Suprapubic skin (tissue), 4 donors: ENCODE results near the gene FUT9. TPM values are rescaled to one million over a fixed set of nuclear protein-coding genes. Genes with fewer than 3 reads are reported as not detected.

Experiments
- DNase-seq, 2 donors: peaks; one replicate each; pipeline ENCODE4 v3.0.0-alpha.2; 2019; ENCODE audit warnings: low spot score in 2 of 2
- H3K27ac ChIP-seq: fragments of 200-600 bp; sonication (generic); one replicate; pipeline ENCODE4 v1.5.1; 2019
- H3K27me3 ChIP-seq: fragments of 200-600 bp; sonication (generic); one replicate; pipeline ENCODE4 v1.5.1; 2019
- H3K36me3 ChIP-seq: fragments of 200-600 bp; sonication (generic); one replicate; pipeline ENCODE4 v1.5.1; 2019
- H3K4me1 ChIP-seq: fragments of 200-600 bp; sonication (generic); one replicate; pipeline ENCODE4 v1.5.1; 2019
- H3K4me3 ChIP-seq: fragments of 200-600 bp; sonication (generic); one replicate; pipeline ENCODE4 v1.5.1; 2019; ENCODE audit warnings: mild to moderate bottlenecking
- H3K9me3 ChIP-seq: fragments of 200-600 bp; sonication (generic); one replicate; pipeline ENCODE4 v1.5.1; 2019
- EP300 ChIP-seq: sonication (generic); formaldehyde crosslinking; IDR thresholded peaks from one replicate; pipeline ENCODE4 v1.6.1; 2017; ENCODE audit warnings: antibody characterized with exemption
- POLR2A ChIP-seq, 2 donors: fragments of 450-650 bp; IDR thresholded peaks; one replicate each; pipeline ENCODE4 v1.6.1; 2017; ENCODE audit warnings: antibody characterized with exemption in 2 of 2, mild to moderate bottlenecking in 2 of 2, moderate library complexity in 2 of 2
- POLR2AphosphoS5 ChIP-seq, 3 donors: sonication (generic); formaldehyde crosslinking; IDR thresholded peaks; one replicate each; pipeline ENCODE4 v1.6.1; 2017; ENCODE audit warnings: antibody characterized with exemption in 3 of 3
- WGBS: methylation state at CpG from one replicate; pipeline ENCODE4 v1.1.5; 2018; 5-methylcytosine and 5-hydroxymethylcytosine counted together
- total RNA-seq, 4 donors: library from RNA; depleted of rRNA; stranded (reverse); fragments of >200 nt; gene quantifications; one replicate each; pipeline ENCODE4 v1.1.0, GENCODE V29; 2016
- TF ChIP-seq, protein P1 (sequence below), 2 donors: fragments of 200-600 bp in 1 of 2; fragments of 450-650 bp in 1 of 2; sonication (generic) in 1 of 2; IDR thresholded peaks; one replicate each; pipeline ENCODE4 v1.5.1; 2016 to 2019; ENCODE audit warnings: antibody characterized with exemption in 2 of 2, mild to moderate bottlenecking in 1 of 2, moderate library complexity in 1 of 2

Gene FUT9
- total RNA-seq, 4 donors from 2014 or later: 0.13 to 1.4 (median 0.43) TPM

DNA sequence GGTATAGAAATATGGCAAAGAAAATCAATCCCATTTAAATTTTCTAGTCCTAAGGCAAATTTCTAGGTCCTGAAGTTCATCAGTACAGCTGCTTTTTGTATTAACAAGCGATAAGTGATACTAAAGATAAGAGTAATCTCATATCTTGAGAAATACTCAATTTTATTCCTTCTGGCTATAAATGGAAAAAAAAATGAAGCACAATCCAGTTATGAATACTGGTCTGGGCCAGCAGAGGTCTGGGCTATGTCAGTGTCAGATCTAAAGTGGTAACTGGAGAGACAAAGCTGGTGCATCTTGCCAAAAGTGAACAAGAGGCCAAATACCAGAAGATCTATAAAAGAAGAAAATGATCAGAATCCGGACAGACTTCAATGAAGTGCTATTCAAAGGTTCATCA lies 126.4 kb downstream of the FUT9 start:
- WGBS: 53% methylated on average over 2 of the region's 2 CpGs
- H3K4me1 ChIP-seq: no peaks in the 10 kb centered on the region
- H3K27me3 ChIP-seq: no peaks in the 10 kb centered on the region
- H3K27ac ChIP-seq: no peak overlapping the region
- H3K9me3 ChIP-seq: no peaks in the 10 kb centered on the region
- H3K36me3 ChIP-seq: no peaks in the 10 kb centered on the region
- no peak overlapping the region for H3K4me3 ChIP-seq
- TF ChIP-seq EP300 (no peak), POLR2A (IDR thresholded peaks at IDR 0.05) (no peak)
- no peak for DNase-seq

DNA sequence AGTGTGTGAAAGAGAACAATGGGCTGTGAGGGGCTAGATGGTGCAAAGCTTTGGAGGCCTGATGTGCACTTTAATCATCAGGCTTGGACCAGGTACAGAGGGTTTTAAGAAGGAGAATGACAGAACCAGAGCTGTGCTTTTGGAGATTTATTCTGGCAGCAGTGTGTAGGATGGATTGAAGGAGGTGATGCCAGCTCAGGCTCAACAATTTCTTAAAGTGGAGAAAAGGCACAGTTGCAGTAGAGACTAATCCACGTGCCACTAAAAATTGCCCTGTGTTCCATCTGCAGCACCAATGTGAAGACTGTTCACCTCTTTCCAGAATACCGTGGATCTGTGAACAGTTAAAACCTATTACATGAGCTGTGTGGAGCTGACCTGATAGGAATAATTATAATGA lies 134.7 kb downstream of the FUT9 start:
- Histone ChIP-seq H3K27ac (no peak overlapping the region), H3K4me3 (no peak overlapping the region), H3K9me3 (no peaks in the 10 kb centered on the region), H3K4me1 (no peaks in the 10 kb centered on the region), H3K36me3 (no peaks in the 10 kb centered on the region), H3K27me3 (no peaks in the 10 kb centered on the region)
- no peak for DNase-seq
- TF ChIP-seq EP300 (no peak), POLR2A (IDR thresholded peaks at IDR 0.05) (no peak), POLR2AphosphoS5 (IDR thresholded peaks at IDR 0.05) (no peak)
- TF ChIP-seq, protein P1, sequence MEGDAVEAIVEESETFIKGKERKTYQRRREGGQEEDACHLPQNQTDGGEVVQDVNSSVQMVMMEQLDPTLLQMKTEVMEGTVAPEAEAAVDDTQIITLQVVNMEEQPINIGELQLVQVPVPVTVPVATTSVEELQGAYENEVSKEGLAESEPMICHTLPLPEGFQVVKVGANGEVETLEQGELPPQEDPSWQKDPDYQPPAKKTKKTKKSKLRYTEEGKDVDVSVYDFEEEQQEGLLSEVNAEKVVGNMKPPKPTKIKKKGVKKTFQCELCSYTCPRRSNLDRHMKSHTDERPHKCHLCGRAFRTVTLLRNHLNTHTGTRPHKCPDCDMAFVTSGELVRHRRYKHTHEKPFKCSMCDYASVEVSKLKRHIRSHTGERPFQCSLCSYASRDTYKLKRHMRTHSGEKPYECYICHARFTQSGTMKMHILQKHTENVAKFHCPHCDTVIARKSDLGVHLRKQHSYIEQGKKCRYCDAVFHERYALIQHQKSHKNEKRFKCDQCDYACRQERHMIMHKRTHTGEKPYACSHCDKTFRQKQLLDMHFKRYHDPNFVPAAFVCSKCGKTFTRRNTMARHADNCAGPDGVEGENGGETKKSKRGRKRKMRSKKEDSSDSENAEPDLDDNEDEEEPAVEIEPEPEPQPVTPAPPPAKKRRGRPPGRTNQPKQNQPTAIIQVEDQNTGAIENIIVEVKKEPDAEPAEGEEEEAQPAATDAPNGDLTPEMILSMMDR (IDR thresholded peaks at IDR 0.05): no peak
- 84% methylated on average over 2 of the region's 2 CpGs for WGBS

DNA sequence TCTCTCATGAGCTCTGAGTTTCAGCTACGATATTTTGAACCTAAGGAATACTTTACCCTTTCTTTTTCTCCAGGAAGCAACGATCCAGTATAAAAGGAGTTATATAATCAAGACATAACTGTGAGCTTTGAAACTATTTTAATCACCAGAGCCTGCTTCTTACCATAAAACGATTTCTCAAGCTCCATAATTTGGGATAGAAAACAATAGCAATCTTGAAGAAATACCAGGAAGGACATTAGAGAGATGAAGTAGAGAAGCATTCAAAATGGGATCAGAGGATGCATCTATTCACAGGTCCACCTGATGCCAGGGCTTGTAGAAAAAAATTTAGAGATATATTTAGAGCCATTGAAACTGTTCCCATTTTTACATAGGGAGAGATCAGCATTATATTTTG lies 135.9 kb downstream of the FUT9 start:
- TF ChIP-seq, protein P1 (IDR thresholded peaks at IDR 0.05): no peak
- TF ChIP-seq EP300 (no peak), POLR2AphosphoS5 (IDR thresholded peaks at IDR 0.05) (no peak)
- Histone ChIP-seq H3K27me3 (no peaks in the 10 kb centered on the region), H3K4me1 (no peaks in the 10 kb centered on the region), H3K36me3 (no peaks in the 10 kb centered on the region), H3K27ac (no peak overlapping the region), H3K9me3 (no peaks in the 10 kb centered on the region), H3K4me3 (no peak overlapping the region)
- DNase-seq: no peak
- 45% methylated on average over 3 of the region's 3 CpGs for WGBS

DNA sequence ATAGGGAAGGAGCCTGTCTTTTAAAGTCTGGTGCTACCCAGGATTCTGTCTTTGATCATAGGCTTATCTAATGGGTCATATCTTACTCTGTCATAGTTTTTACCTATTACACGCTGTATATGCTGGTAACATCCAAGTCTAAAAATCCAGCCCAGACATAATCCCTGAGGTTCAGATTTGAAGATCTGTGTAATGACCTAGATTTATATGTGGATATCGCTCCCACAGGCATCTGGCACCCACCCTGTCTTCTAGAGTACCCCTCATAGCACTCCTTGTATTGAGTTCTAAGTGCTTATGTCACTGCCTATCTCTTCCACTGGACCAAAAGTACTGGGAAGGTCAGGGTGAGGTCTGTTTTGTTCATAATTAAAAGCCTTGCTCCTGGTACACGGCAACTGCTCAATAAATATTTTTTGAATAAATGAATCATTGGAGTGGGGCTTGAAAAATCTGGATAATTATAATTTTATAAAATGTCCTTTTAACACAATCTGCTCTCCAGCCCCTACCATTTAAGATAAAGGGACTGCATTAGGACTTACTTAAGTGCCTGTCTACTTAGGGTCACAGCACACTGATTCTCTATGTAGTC lies 136.4 kb downstream of the FUT9 start:
- no peaks in the 10 kb centered on the region for H3K27me3 ChIP-seq
- H3K27ac ChIP-seq: no peak overlapping the region
- no peaks in the 10 kb centered on the region for H3K36me3 ChIP-seq
- no peak overlapping the region for H3K4me3 ChIP-seq
- DNase-seq: no peak
- no peaks in the 10 kb centered on the region for H3K9me3 ChIP-seq
- TF ChIP-seq POLR2AphosphoS5 (IDR thresholded peaks at IDR 0.05) (no peak), POLR2A (IDR thresholded peaks at IDR 0.05) (no peak), EP300 (no peak)
- TF ChIP-seq, protein P1 (IDR thresholded peaks at IDR 0.05): no peak
- WGBS: 77% methylated on average over 3 of the region's 3 CpGs
- H3K4me1 ChIP-seq: no peaks in the 10 kb centered on the region

DNA sequence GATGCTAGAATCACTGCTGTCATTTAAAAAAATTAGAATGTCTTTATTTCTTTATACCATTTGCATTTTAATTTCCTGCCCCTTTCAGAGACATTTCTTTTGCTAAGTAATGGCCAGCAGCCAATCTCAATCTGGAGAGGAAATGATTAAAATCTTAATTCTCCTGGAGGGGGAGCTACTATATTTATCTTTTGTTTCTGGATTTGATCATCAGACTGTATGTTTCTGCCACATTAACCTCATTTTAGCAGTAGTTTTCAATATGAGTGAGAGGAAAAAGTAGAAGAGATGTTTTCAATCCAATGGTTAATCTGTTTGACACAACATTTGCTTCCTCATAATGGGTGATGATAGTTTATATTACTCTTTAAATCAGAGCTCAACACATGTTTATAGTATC lies 138.0 kb downstream of the FUT9 start:
- Histone ChIP-seq H3K9me3 (no peaks in the 10 kb centered on the region), H3K36me3 (no peaks in the 10 kb centered on the region), H3K4me3 (no peak overlapping the region), H3K4me1 (no peaks in the 10 kb centered on the region), H3K27ac (no peak overlapping the region), H3K27me3 (no peaks in the 10 kb centered on the region)
- DNase-seq: no peak
- TF ChIP-seq, protein P1 (IDR thresholded peaks at IDR 0.05): no peak
- TF ChIP-seq POLR2AphosphoS5 (IDR thresholded peaks at IDR 0.05) (no peak), POLR2A (IDR thresholded peaks at IDR 0.05) (no peak), EP300 (no peak)

DNA sequence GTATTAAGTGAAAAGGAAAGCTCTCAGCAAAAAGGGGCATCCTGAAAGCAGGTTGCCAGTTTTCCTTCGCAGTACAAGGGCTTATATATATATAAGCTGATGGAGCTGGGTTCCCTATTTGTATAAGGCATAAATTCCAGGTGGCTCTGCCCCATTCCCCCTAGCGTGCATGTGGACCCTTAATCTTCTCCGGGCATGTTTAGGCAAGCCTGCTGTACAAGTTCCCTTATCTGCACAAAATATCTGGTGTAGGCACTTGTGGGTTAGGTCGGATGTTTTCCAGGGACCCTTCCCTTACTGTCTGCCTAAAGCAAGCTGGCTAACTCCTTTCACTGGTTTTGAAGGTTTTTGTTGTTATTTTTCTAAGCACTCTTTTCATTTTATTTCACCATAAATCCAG lies 140.7 kb downstream of the FUT9 start:
- H3K9me3 ChIP-seq: no peaks in the 10 kb centered on the region
- no peak overlapping the region for H3K4me3 ChIP-seq
- DNase-seq: no peak
- H3K27ac ChIP-seq: no peak overlapping the region
- WGBS: 49% methylated on average over 4 of the region's 4 CpGs
- no peaks in the 10 kb centered on the region for H3K4me1 ChIP-seq
- H3K36me3 ChIP-seq: no peaks in the 10 kb centered on the region
- H3K27me3 ChIP-seq: no peaks in the 10 kb centered on the region
- TF ChIP-seq, protein P1 (IDR thresholded peaks at IDR 0.05): no peak
- TF ChIP-seq POLR2A (IDR thresholded peaks at IDR 0.05) (no peak), EP300 (no peak), POLR2AphosphoS5 (IDR thresholded peaks at IDR 0.05) (no peak)
